C4-2B (cell line): ENCODE results near the gene TBC1D32.
A peak's percentile ranks its signal among the peaks of the same experiment; 100 is the strongest.
"Not testable (repeated sequence)": the region's sequence is repeated elsewhere in the genome, so short reads cannot be mapped to it uniquely, and the experiment has no call there.

ENCODE experiments used
- H3K27ac ChIP-seq: fragments of 450-650 bp; 2 replicates; pipeline ENCODE4 v1.5.1; 2017
- CTCF ChIP-seq: fragments of 450-650 bp; conservative IDR thresholded peaks from 2 replicates; pipeline ENCODE4 v1.5.1; 2017; ENCODE audit warnings: mild to moderate bottlenecking
- ZFX ChIP-seq: fragments of 450-650 bp; IDR thresholded peaks from 2 replicates; pipeline ENCODE4 v1.6.1; 2017

TBC1D32 gene

GRCh38 chr6:121064345-121064744 lies 269.9 kb downstream of the TBC1D32 start:
- H3K27ac ChIP-seq: no peak overlapping the region
- TF ChIP-seq CTCF (no peak), ZFX (no peak)

- TF ChIP-seq CTCF (peak; percentile 77), ZFX (no peak)
- no peak overlapping the region for H3K27ac ChIP-seq
Observed at GRCh38 chr6:121055572-121056163, 278.6 kb downstream of the TBC1D32 start.

GRCh38 chr6:121048593-121048992 lies 285.7 kb downstream of the TBC1D32 start:
- H3K27ac ChIP-seq: not testable (repeated sequence)

GRCh38 chr6:121044905-121045304 lies 289.4 kb downstream of the TBC1D32 start:
- 0 out of 2 replicates have a peak, but pooled peaks have one; percentile 5 for TF ChIP-seq CTCF

GRCh38 chr6:121043706-121044105 lies 290.6 kb downstream of the TBC1D32 start:
- H3K27ac ChIP-seq: not testable (repeated sequence)

More at GRCh38 chr6:121044905-121045304, 289.4 kb downstream of the TBC1D32 start:
- not testable (repeated sequence) for H3K27ac ChIP-seq

GRCh38 chr6:121043211-121043610 lies 291.1 kb downstream of the TBC1D32 start:
- not testable (repeated sequence) for H3K27ac ChIP-seq

- TF ChIP-seq CTCF (no peak), ZFX (no peak)
- H3K27ac ChIP-seq: no peak overlapping the region
Observed at GRCh38 chr6:121042766-121043165, 291.5 kb downstream of the TBC1D32 start.

- no peak overlapping the region for H3K27ac ChIP-seq
- TF ChIP-seq ZFX (no peak), CTCF (no peak)
Observed at GRCh38 chr6:121040831-121041230, 293.4 kb downstream of the TBC1D32 start.

- H3K27ac ChIP-seq: no peak overlapping the region
- TF ChIP-seq CTCF (no peak), ZFX (no peak)
Observed at GRCh38 chr6:121033091-121033490, 301.2 kb downstream of the TBC1D32 start.
